OCI-LY7 (cell line): Measurements from ENCODE around the gene STK4.

Experiments used
- EZH2phosphoT487 ChIP-seq: fragments of 200-600 bp; sonication (generic); IDR thresholded peaks from 2 replicates; pipeline ENCODE4 v1.6.1; 2018; ENCODE audit warnings: low read depth, borderline replicate concordance, mild to moderate bottlenecking, mixed run types, antibody characterized with exemption, low read length, moderate library complexity, mixed read lengths
- TF ChIP-seq, protein P1 (sequence below): fragments of 200-600 bp; sonication (generic); conservative IDR thresholded peaks from 2 replicates; pipeline ENCODE4 v1.5.1; 2014; ENCODE audit warnings: mild to moderate bottlenecking, antibody characterized with exemption, low read length, moderate library complexity, mixed read lengths

- no peak for TF ChIP-seq EZH2phosphoT487
- TF ChIP-seq, protein P1, sequence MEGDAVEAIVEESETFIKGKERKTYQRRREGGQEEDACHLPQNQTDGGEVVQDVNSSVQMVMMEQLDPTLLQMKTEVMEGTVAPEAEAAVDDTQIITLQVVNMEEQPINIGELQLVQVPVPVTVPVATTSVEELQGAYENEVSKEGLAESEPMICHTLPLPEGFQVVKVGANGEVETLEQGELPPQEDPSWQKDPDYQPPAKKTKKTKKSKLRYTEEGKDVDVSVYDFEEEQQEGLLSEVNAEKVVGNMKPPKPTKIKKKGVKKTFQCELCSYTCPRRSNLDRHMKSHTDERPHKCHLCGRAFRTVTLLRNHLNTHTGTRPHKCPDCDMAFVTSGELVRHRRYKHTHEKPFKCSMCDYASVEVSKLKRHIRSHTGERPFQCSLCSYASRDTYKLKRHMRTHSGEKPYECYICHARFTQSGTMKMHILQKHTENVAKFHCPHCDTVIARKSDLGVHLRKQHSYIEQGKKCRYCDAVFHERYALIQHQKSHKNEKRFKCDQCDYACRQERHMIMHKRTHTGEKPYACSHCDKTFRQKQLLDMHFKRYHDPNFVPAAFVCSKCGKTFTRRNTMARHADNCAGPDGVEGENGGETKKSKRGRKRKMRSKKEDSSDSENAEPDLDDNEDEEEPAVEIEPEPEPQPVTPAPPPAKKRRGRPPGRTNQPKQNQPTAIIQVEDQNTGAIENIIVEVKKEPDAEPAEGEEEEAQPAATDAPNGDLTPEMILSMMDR, result no peak
Observed at GRCh38 chr20:45114465-45115385, 148.4 kb downstream of the STK4 start, which contains the start of gene WFDC5.
